Measurements from ENCODE around the gene FAM13A. TPM values are rescaled to one million over a fixed set of nuclear protein-coding genes. Genes with fewer than 3 reads are reported as not detected.

FAM13A gene
- total and polyA plus RNA-seq, 2 of the 13 experiments (the other 11 are each of a cell fraction or from before 2014, with no cell fraction given): 1.2 to 36.2 TPM

GRCh38 chr4:88697588-88698329, 359.2 kb downstream of the FAM13A start, which contains the start of gene NAP1L5 (continued):
- no peak for TF ChIP-seq HNF1A (IDR thresholded peaks at IDR 0.05; ENCODE audit: low read depth)
- no peak for TF ChIP-seq HNF1A (CRISPR knock-in tag; IDR thresholded peaks at IDR 0.05; ENCODE audit: borderline replicate concordance)
- TF ChIP-seq ZFP41 (CRISPR knock-in tag; IDR thresholded peaks at IDR 0.05; ENCODE audit: borderline replicate concordance): no peak
- no peak for TF ChIP-seq ELF3 (CRISPR knock-in tag; IDR thresholded peaks at IDR 0.05)
- TF ChIP-seq TERF1 (CRISPR knock-in tag; IDR thresholded peaks at IDR 0.05): no peak
- TF ChIP-seq ZNF556 (CRISPR knock-in tag; IDR thresholded peaks at IDR 0.05; ENCODE audit: borderline replicate concordance): no peak
- TF ChIP-seq ZFP36L2 (CRISPR knock-in tag; IDR thresholded peaks at IDR 0.05): no peak
- TF ChIP-seq ZNF850 (CRISPR knock-in tag; conservative IDR thresholded peaks at IDR 0.05): no peak
- no peak for TF ChIP-seq TBL1XR1 (IDR thresholded peaks at IDR 0.05; ENCODE audit: borderline replicate concordance, low read length, partially characterized antibody)
- TF ChIP-seq ZSCAN29 (CRISPR knock-in tag; conservative IDR thresholded peaks at IDR 0.05): no peak
- no peak for TF ChIP-seq HDAC6 (IDR thresholded peaks at IDR 0.05; ENCODE audit: low read depth, low read length)
- no peak for TF ChIP-seq DDIT3 (CRISPR knock-in tag; IDR thresholded peaks at IDR 0.05)
- TF ChIP-seq ZNF550 (CRISPR knock-in tag; IDR thresholded peaks at IDR 0.05; ENCODE audit: borderline replicate concordance): no peak
- TF ChIP-seq PRDM10 (CRISPR knock-in tag; IDR thresholded peaks at IDR 0.05; ENCODE audit: low read depth): no peak
- no peak for TF ChIP-seq DMTF1 (CRISPR knock-in tag; IDR thresholded peaks at IDR 0.05)
- TF ChIP-seq ZMAT5 (CRISPR knock-in tag; IDR thresholded peaks at IDR 0.05; ENCODE audit: borderline replicate concordance, low read depth): no peak
